Measurements from ENCODE around the gene PRG2.

Gene PRG2, protein sequence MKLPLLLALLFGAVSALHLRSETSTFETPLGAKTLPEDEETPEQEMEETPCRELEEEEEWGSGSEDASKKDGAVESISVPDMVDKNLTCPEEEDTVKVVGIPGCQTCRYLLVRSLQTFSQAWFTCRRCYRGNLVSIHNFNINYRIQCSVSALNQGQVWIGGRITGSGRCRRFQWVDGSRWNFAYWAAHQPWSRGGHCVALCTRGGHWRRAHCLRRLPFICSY

DNA sequence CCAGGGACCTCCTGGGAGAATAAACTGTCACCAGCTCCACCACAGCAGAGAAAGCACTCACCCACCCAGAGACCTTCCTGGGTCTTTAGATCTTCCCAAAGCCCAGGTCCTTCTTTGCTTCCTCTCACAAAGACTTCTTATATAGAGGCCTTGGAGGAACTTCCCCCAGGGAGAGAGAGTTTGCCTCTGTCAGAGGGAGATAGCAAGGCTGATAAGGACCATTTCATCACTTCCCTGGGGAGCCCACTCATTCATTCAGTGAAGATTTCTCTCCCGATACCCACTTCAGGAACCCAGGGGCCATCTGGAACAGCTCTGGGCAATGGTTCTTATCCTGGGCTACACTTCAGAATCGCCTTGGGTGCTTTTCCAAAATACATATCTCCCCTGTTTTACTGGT, at the start of gene PRG2:
TSS of gene PRG2 (minus strand) at position 116 of the 400 bp plus-strand sequence. CDS start 706 bp downstream, outside the sequence.
- Mint-ChIP-seq H3K4me3 (no peak within 1 kb of the TSS), H3K27ac (no peak within 1 kb of the TSS), H3K36me3 (no peaks in the 10 kb centered on the region), H3K4me1 (no peaks in the 10 kb centered on the region), H3K27me3 (peaks cover 10% of the 10 kb centered on the region), H3K9me3 (no peaks in the 10 kb centered on the region)
- ATAC-seq = no peak

DNA sequence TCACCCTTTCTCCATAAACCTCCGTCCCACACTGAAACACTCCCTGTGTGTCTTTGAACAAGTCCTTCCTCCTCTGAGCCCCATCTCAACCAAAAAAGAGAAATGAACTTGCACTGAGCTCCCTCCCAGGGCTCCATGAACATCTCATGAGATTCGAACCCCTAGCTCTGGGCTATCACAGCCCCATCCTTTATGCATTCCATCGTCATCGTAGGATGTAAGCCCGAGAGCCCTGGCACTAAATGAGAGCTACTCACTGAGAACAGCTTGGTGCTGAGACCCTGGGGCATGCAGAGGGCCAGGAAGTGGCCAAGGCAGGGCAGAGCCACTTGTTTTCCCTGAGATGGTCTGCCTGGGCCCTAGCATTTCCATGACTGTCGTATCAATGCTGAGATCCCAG, 49.3 kb upstream of the PRG2 start:
- no peak for ATAC-seq
- Mint-ChIP-seq H3K36me3 (no peaks in the 10 kb centered on the region), H3K4me1 (no peaks in the 10 kb centered on the region), H3K27ac (no peak overlapping the region), H3K9me3 (no peaks in the 10 kb centered on the region), H3K27me3 (peaks cover 14% of the 10 kb centered on the region), H3K4me3 (no peak overlapping the region)

DNA sequence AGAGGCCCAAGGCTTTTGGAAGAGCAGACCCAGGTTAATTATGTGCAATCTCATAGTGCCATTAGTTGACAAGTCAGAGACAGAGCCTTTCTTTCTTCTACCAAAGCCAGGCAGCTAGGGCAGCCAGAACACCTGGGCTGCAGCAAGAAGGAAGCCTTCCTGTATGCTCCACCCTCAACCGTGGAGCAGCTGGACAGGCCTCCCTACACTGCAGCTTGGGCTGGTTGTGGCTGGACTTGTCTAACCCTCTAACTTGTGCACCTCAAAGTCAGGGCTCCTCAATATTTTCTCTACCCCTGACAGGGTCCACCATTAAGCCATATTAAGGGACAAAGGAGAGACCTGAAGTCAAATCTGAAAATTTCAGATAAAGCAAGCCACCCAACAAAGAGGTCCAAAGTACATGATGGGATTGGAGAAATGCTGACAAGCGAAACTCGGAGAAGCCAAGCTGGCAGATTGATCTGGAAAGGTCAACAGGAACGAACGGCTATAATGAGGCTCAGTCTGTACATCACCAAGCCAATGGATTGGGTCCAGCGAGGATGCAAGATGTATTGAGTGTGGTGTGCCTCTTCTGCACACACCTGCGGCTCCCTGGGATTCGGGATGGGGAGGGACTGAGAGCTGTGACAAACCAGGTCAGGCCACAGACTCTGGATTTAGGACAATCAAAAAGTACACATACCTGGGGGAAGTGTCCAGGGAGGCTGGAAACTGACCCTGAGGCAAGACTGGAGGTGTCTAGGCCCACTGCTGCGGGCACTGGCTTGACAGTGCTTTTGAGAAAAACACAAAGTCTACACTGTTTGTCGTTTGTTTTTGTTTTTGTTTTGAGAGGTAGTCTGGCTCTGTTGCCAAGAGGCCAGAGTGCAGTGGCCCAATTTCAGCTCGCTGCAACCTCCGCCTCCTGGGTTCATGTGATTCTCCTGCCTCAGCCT, 48.2 kb upstream of the PRG2 start:
- Mint-ChIP-seq H3K27ac (no peak overlapping the region), H3K9me3 (no peaks in the 10 kb centered on the region), H3K36me3 (no peaks in the 10 kb centered on the region), H3K4me3 (no peak overlapping the region), H3K27me3 (peaks cover 10% of the 10 kb centered on the region), H3K4me1 (no peaks in the 10 kb centered on the region)
- ATAC-seq = no peak

DNA sequence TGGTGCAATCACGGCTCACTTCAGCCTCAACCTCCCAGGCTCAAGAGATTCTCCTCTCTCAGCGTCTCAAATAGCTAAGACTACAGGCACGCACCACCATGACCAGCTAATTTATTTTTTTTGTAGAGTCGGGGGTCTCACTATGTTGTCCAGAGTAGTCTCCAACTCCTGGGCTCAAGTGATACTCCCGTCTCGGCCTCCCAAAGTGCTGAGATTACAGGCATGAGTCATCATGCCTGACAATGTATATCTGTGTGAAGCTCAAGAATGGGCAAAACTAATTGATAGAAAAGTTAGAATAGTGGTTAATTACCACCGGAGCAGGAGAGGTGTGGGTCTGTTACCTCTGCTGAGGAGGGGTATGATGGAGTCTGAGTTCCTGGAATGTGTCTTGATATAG, 45.6 kb upstream of the PRG2 start:
- Mint-ChIP-seq H3K9me3 (no peaks in the 10 kb centered on the region), H3K4me1 (peaks cover 10% of the 10 kb centered on the region), H3K27me3 (peaks cover 6% of the 10 kb centered on the region), H3K36me3 (no peaks in the 10 kb centered on the region), H3K4me3 (no peak overlapping the region), H3K27ac (no peak overlapping the region)
- ATAC-seq = no peak

DNA sequence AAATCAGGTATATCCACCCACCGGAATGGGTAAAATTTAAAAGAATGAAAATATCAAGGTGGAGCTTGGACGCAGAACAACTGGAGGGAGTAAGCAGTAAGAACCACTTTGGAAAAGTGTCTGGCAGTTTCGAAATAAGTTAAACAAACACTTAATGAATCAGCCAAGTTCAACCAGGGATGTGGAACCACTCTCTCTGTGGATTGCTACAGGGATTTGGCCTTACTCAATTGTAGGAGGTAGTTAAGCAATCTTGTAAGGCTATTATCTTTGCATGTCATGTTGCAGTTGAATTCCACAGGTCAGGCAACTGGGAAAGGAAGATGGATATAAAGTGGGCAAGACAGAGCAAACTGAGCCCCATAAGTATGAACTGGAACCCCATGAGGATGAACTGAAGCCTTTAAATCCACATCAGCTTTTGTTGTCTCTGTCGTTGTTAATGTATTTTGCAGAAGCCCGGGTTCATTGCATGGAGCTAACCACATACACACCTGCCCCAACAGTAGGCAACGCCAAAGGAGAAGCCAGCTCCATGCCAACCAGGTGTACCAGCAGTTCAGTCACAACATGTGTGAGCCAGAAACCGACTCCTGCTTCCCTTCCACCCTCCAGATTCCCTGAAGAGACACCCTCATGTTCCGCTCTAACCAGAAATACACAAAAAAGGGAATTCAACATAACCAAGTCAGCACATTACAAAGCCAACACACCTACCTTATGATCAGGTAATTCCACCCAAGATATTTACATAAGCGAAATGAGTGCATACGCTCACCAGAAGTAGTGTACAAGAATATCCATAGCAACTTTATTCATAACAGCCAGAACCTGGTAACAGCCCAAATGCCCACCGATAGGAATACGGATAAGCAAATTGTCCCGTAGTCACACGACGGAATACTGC, 44.4 kb upstream of the PRG2 start:
- H3K4me1 Mint-ChIP-seq = peaks cover 10% of the 10 kb centered on the region
- no peaks in the 10 kb centered on the region for H3K27me3 Mint-ChIP-seq
- H3K36me3 Mint-ChIP-seq = no peaks in the 10 kb centered on the region
- H3K9me3 Mint-ChIP-seq = no peaks in the 10 kb centered on the region
- H3K27ac Mint-ChIP-seq = no peak overlapping the region
- ATAC-seq = no peak
- no peak overlapping the region for H3K4me3 Mint-ChIP-seq

DNA sequence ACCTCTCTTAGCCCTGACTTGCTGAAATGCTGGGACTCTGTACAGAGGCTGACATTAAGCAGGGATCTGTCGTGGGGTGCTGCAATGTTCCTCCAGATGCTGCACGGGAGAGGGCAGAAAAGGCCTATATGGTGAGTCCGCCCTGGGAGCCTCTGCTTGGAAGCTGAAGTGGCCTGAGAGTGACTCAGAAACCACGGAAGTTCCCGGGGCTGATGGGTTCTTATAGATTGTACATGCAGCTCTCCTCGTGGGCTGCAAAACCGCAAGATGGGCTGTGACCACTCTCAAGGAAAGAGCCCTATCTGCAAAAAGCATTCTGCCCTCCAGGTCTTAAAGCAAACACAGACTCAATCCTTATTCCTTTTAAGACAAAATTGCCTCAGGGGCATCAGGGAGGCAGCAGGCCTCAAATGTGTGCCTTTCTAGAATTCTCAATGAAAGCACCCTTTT, 42.3 kb upstream of the PRG2 start:
- Mint-ChIP-seq H3K4me1 (peaks cover 12% of the 10 kb centered on the region), H3K36me3 (no peaks in the 10 kb centered on the region), H3K4me3 (no peak overlapping the region), H3K27me3 (no peaks in the 10 kb centered on the region), H3K27ac (no peak overlapping the region), H3K9me3 (no peaks in the 10 kb centered on the region)
- peak; percentile 35 for ATAC-seq

DNA sequence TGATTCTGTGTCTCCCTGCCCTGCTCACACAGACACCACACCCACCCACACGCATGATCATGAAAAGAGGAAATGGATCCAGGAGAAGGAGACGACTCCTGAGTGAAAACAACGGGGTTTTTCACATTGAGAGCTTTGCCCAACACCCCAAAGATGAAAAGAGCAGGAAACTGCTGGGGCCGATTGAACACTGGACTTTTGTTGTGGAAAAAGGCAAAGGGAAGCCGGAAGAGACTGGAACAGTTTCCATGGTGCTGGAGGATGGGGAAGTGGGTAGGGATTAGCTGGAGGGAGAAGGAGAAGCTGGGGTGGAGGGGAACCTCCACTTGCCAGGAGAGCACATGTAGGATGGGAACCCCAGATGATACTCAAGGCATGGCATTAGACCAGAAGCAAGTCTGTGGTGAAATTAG, 41.7 kb upstream of the PRG2 start:
- peak; percentile 13 for ATAC-seq
- Mint-ChIP-seq H3K9me3 (no peaks in the 10 kb centered on the region), H3K4me3 (no peak overlapping the region), H3K4me1 (peaks cover 18% of the 10 kb centered on the region), H3K36me3 (no peaks in the 10 kb centered on the region), H3K27ac (no peak overlapping the region), H3K27me3 (no peaks in the 10 kb centered on the region)

DNA sequence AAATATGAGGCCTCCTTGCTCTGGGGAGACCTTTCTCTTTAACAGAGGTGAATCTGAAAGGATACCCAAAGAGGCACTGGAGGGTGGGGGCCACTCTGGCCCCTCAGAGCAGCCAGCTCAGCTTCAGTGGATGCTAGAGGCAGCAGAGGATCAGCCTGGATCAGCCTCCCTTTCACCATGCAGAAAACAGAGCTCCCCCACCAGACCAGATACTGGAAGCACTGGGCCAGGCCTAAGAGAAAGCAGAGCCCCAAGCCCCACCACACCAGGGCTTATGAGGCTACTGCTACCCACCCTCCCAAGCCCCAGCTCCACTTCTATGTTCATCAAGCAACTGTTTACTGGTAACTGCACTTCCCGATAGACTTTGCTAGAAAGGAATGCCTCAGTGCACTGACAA, 40.5 kb upstream of the PRG2 start:
- Mint-ChIP-seq H3K4me3 (no peak overlapping the region), H3K36me3 (no peaks in the 10 kb centered on the region), H3K9me3 (no peaks in the 10 kb centered on the region), H3K27ac (no peak overlapping the region), H3K4me1 (peaks cover 28% of the 10 kb centered on the region), H3K27me3 (no peaks in the 10 kb centered on the region)
- no peak for ATAC-seq

DNA sequence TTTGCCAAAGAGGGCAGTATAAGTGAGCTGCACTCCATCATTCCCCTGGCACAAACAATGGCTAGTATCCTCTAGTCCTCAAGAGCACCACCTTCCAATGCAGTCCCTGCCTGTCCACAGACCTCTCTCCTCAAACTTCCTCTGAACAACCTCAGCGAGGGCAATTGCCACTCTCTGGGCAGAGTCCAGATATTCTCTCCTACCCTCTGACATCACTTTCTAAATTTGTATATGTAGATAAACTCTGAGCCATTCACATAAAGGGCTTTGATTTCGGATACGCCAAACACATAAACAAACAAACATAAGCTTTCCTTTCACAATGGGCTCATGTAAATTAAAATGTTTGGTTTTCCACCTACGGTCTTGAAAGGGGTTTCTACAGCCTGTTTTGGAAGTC, 39.5 kb upstream of the PRG2 start:
- Mint-ChIP-seq H3K4me3 (no peak overlapping the region), H3K27ac (no peak overlapping the region), H3K27me3 (no peaks in the 10 kb centered on the region), H3K36me3 (peaks cover 2% of the 10 kb centered on the region), H3K9me3 (no peaks in the 10 kb centered on the region), H3K4me1 (peaks cover 38% of the 10 kb centered on the region)
- ATAC-seq = no peak

DNA sequence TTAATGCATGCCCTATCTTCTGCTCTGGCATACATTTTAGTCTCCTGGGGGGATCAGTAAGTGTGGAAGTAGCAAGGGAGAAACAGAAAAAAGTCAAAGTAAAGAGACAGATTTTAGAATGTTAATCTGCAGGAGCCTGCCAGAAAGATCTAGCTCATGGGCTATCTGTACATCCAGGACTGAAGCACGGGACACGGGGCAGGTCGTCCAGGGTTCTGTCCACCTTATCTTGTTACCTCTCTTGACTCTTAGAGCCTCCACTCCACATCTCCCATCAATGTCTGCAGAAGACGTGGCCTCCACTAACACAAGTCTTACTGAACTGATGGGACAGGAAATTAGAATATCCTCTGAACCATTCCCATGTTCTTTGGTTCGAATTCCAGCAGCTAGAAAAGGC, 38.2 kb upstream of the PRG2 start:
- Mint-ChIP-seq H3K27me3 (no peaks in the 10 kb centered on the region), H3K4me1 (peaks cover 51% of the 10 kb centered on the region), H3K27ac (no peak overlapping the region), H3K36me3 (peaks cover 13% of the 10 kb centered on the region), H3K4me3 (no peak overlapping the region), H3K9me3 (no peaks in the 10 kb centered on the region)
- no peak for ATAC-seq

DNA sequence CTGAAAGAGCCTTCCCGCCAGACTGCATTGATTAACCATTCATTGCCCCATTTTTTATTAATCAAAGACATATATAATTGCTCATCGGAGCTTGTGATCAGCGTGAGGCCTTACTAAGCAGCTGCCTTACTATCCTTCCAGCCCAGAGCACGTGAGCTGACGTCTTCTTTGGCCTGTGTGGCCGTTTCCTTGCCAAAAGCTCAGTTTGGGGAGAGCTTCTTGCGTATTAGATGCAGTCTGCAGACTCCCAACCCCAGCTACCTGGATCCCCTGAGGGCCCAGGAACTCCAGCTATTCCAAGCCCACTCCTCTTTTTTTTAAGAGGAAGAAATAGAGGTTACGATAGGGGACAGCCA, 37.3 kb upstream of the PRG2 start:
- H3K36me3 Mint-ChIP-seq = peaks cover 23% of the 10 kb centered on the region
- H3K4me1 Mint-ChIP-seq = peaks cover 60% of the 10 kb centered on the region
- peak overlapping the region; percentile 93 for H3K4me3 Mint-ChIP-seq
- peak overlapping the region; percentile 91 for H3K27ac Mint-ChIP-seq
- no peaks in the 10 kb centered on the region for H3K27me3 Mint-ChIP-seq
- no peaks in the 10 kb centered on the region for H3K9me3 Mint-ChIP-seq
- no peak for ATAC-seq

DNA sequence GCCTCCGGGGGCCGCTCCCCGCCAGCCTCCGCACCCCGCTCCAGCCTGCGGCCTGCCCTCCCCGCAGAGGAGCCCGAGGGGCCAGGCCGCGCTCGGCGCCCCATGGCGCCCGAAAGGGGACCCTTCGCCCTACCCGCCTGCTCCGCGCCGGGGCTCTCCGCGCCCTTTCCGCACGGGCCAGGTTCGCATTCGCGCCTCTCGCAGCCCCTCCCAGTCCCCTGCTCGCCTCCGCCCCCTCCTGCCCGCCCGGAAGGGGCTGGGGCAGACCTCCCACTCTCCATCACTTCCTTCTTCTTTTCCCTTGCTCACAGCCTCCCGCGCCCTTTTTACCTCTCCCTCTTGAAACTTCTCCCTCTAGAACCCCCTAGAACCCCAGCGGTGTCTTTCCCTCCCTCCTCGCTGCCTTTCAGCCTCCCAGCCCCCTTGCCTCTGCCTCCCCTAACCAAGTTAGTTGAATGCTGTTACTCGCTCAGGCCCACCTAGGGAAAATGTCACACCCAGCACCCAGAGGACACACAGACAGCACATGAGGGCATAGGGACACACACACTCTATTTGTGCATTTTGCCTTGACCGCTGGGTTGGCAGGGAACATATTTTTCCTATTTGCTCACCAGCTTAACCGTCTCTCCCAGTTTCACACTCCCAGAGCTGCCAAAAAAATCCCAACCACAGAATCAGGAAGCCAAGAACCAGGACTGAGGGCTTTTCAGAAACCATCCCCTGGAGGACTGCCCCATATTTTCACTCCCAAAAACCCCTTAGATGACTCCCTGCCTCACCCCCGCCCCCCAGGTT, 36.7 kb upstream of the PRG2 start, which contains the start of gene SLC43A3:
TSS of gene SLC43A3 (minus strand) at position 193 of the 798 bp plus-strand sequence. CDS start 949 bp downstream, outside the sequence.
- H3K9me3 Mint-ChIP-seq = no peaks in the 10 kb centered on the region
- ATAC-seq = peak; percentile 82
- H3K36me3 Mint-ChIP-seq = peaks cover 28% of the 10 kb centered on the region
- peak within 1 kb of the TSS; percentile 93 for H3K4me3 Mint-ChIP-seq
- no peaks in the 10 kb centered on the region for H3K27me3 Mint-ChIP-seq
- peaks cover 57% of the 10 kb centered on the region for H3K4me1 Mint-ChIP-seq
- H3K27ac Mint-ChIP-seq = peak within 1 kb of the TSS; percentile 91

DNA sequence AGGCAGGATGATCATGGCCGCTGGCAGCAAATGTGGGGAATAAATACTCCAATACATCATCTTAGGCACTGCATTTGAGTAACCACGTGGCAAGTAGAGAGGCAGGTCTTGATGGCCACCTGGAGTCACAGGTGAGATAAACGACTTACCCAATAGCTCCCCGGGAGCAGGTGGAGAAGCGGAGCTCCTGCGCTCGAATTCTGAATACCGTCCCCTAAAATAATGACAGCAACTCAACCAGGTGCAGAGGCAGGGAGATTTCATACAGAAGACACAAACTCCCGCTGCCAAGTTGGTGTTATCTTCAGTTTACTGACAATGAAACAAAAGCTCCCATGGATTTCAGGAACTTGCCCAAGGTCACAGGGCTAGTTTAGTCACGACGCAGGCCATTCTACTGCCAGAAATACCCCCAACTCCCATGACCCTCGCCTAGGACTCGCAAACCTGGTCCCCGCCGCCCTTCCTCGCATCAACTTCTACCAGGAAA, 36.0 kb upstream of the PRG2 start:
- Mint-ChIP-seq H3K36me3 (peaks cover 35% of the 10 kb centered on the region), H3K27me3 (no peaks in the 10 kb centered on the region), H3K27ac (peak overlapping the region; percentile 91), H3K9me3 (no peaks in the 10 kb centered on the region), H3K4me1 (peaks cover 53% of the 10 kb centered on the region), H3K4me3 (peak overlapping the region; percentile 93)
- no peak for ATAC-seq
